Calu3 (cell line): ENCODE results near the gene NCR3LG1. TPM values are rescaled to one million over a fixed set of nuclear protein-coding genes. Genes with fewer than 3 reads are reported as not detected.

ENCODE experiments used
- BruUV-seq: library from RNA; stranded (reverse); fragments of 400-500 nt; replicated peaks from 2 replicates; lab custom pipeline; 2021; lab: Mats Ljungman, UMichigan
- CTCF ChIA-PET: fragments of 300-600 bp; sonication (Branson Sonifier 250); formaldehyde crosslinking; loops from one replicate; lab custom pipeline; 2022; ENCODE audit warnings: antibody characterized with exemption; lab: Charles Lee
- DNase-seq: peaks from one replicate; pipeline ENCODE4 v3.0.0; 2022
- H3K27ac Mint-ChIP-seq: one replicate; pipeline ENCODE4 v1.8.0; 2022; ENCODE audit warnings: mixed read lengths; ENCODE audit not compliant: unreplicated experiment
- H3K27me3 Mint-ChIP-seq: one replicate; pipeline ENCODE4 v1.8.0; 2022; ENCODE audit warnings: mixed read lengths; ENCODE audit not compliant: unreplicated experiment
- H3K36me3 Mint-ChIP-seq: one replicate; pipeline ENCODE4 v1.8.0; 2022; ENCODE audit warnings: mild to moderate bottlenecking, moderate library complexity, mixed read lengths; ENCODE audit not compliant: insufficient read depth, unreplicated experiment
- H3K4me1 Mint-ChIP-seq: one replicate; pipeline ENCODE4 v1.8.0; 2022; ENCODE audit warnings: mild to moderate bottlenecking, low read depth, mixed read lengths; ENCODE audit not compliant: unreplicated experiment
- H3K4me3 Mint-ChIP-seq: one replicate; pipeline ENCODE4 v1.8.0; 2022; ENCODE audit warnings: mild to moderate bottlenecking, low read depth, moderate library complexity, mixed read lengths; ENCODE audit not compliant: unreplicated experiment
- H3K9me3 Mint-ChIP-seq: one replicate; pipeline ENCODE4 v1.8.0; 2022; ENCODE audit warnings: low read depth, mixed read lengths; ENCODE audit not compliant: unreplicated experiment
- intact Hi-C: fragments of 100-400 bp; cut with micrococcal nuclease; formaldehyde crosslinking; loops from one replicate; pipeline ENCODE4 v1.10.0; 2022; ENCODE audit not compliant: unreplicated experiment
- total RNA-seq: library from RNA; stranded (reverse); gene quantifications from 2 replicates; pipeline ENCODE4 v1.2.3, GENCODE V29; 2022
- TF ChIP-seq, protein P1 (sequence below): fragments of 200-600 bp; IDR thresholded peaks from one replicate; pipeline ENCODE4 v1.8.0; 2022; ENCODE audit warnings: antibody characterized with exemption; ENCODE audit not compliant: unreplicated experiment

Gene NCR3LG1
- total RNA-seq, 1 experiment from 2014 or later = 3.1 TPM

DNA sequence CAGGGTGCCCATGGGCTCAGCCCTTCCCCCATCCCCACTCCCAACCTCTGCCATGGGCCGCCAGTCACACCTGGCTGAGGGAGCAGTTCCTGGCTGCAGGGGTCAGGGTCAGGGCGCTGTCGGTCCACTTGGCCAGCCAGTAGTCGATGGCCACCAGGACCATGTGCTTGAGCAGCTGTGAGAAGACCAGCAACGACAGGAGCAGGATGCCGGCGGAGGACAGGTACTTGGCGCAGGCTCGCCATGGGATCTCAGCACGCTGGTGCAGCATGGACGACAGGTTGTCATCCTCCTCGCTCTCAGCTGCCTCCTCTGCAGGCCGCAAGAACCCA, 55.2 kb downstream of the NCR3LG1 start:
- Mint-ChIP-seq H3K27me3 (peaks cover 14% of the 10 kb centered on the region), H3K4me1 (peaks cover 19% of the 10 kb centered on the region), H3K27ac (no peak overlapping the region), H3K36me3 (no peaks in the 10 kb centered on the region), H3K9me3 (no peaks in the 10 kb centered on the region), H3K4me3 (no peak overlapping the region)
- intact Hi-C loops = no loop called here
- no TSS peak for BruUV-seq
- TF ChIP-seq, protein P1, sequence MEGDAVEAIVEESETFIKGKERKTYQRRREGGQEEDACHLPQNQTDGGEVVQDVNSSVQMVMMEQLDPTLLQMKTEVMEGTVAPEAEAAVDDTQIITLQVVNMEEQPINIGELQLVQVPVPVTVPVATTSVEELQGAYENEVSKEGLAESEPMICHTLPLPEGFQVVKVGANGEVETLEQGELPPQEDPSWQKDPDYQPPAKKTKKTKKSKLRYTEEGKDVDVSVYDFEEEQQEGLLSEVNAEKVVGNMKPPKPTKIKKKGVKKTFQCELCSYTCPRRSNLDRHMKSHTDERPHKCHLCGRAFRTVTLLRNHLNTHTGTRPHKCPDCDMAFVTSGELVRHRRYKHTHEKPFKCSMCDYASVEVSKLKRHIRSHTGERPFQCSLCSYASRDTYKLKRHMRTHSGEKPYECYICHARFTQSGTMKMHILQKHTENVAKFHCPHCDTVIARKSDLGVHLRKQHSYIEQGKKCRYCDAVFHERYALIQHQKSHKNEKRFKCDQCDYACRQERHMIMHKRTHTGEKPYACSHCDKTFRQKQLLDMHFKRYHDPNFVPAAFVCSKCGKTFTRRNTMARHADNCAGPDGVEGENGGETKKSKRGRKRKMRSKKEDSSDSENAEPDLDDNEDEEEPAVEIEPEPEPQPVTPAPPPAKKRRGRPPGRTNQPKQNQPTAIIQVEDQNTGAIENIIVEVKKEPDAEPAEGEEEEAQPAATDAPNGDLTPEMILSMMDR = no peak
- CTCF ChIA-PET = interaction anchor here (1.4 kb wide), 1 partner anchor 17 kb away, joined by 5 read pairs; no protein-coding TSS in a partner anchor
- DNase-seq = no peak

DNA sequence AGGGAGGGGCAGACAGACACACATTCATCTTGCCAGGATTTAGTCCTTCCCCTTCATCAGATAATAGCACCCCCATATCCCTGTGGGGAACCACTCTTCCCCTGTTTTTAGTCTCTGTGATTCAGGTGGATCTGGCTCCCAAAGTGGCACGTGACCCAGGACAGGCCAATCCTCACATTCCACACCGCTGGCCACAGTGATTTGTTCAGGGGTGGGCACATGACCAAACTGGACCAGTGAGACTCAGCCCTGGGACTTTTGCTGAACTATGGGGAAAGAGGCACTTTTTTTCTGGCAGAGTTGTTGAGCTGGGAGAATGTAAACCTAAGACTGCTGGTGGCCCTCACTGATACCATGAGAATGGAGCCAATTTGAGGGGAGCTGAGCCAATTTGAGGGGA, 56.0 kb downstream of the NCR3LG1 start:
- H3K9me3 Mint-ChIP-seq = no peaks in the 10 kb centered on the region
- H3K36me3 Mint-ChIP-seq = no peaks in the 10 kb centered on the region
- H3K4me1 Mint-ChIP-seq = peaks cover 19% of the 10 kb centered on the region
- CTCF ChIA-PET = no interaction called here
- TF ChIP-seq, protein P1 = no peak
- no TSS peak for BruUV-seq
- DNase-seq = no peak
- intact Hi-C loops = no loop called here
- H3K27me3 Mint-ChIP-seq = peaks cover 19% of the 10 kb centered on the region
- no peak overlapping the region for H3K4me3 Mint-ChIP-seq
- no peak overlapping the region for H3K27ac Mint-ChIP-seq

DNA sequence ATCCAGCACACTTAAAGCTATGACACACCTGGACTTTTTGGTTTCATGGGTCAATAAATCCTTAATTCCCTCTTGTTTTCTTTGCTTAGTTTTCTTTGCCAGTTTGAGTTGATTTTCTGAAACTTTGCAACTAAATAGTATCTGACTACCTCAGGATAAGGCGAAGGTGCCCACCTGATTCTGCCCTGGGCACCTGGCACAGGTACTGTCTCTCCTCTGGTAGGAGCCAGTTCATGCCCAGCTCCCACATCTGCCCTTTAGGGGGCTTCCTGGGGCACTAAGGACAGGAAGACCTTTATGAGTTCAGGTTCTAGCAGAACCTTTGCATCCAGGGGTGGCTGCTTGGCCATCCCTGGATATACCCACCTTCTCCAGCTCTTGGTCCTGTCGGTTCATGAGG, 56.4 kb downstream of the NCR3LG1 start:
- DNase-seq = no peak
- CTCF ChIA-PET = no interaction called here

DNA sequence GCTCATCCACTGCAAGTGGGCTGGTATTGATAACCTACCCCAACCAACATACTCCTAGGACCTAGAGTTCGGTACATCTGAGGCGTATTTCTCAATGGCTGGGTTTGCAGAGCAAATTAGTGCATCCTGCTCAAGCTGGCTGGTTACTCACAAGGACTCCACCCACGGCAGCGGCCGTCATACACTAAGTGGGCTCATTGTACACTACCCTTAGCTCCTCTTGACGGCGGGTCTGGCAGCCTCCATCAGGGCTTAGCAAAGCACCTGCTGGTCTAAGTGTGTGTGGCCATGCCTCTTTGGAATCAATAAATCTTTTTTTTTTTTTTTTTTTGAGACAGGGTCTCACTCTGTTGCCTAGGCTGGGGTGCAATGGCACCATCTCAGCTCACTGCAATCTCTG, 57.0 kb downstream of the NCR3LG1 start:
- intact Hi-C loops = no loop called here
- Mint-ChIP-seq H3K27me3 (peaks cover 30% of the 10 kb centered on the region), H3K27ac (no peak overlapping the region), H3K4me1 (peaks cover 19% of the 10 kb centered on the region), H3K4me3 (no peak overlapping the region), H3K9me3 (no peaks in the 10 kb centered on the region), H3K36me3 (no peaks in the 10 kb centered on the region)
- TF ChIP-seq, protein P1 = no peak
- BruUV-seq = no TSS peak
- CTCF ChIA-PET = no interaction called here
- no peak for DNase-seq

More for the DNA sequence above, 56.4 kb downstream of the NCR3LG1 start:
- peaks cover 24% of the 10 kb centered on the region for H3K27me3 Mint-ChIP-seq
- no peaks in the 10 kb centered on the region for H3K9me3 Mint-ChIP-seq
- no peaks in the 10 kb centered on the region for H3K36me3 Mint-ChIP-seq
- TF ChIP-seq, protein P1 = no peak
- no peak overlapping the region for H3K4me3 Mint-ChIP-seq
- no TSS peak for BruUV-seq
- peaks cover 19% of the 10 kb centered on the region for H3K4me1 Mint-ChIP-seq
- intact Hi-C loops = no loop called here
- no peak overlapping the region for H3K27ac Mint-ChIP-seq
